ENCODE data around the gene NBR1. TPM values are rescaled to one million over a fixed set of nuclear protein-coding genes. Genes with fewer than 3 reads are reported as not detected.
"Not testable (repeated sequence)": the region's sequence is repeated elsewhere in the genome, so short reads cannot be mapped to it uniquely, and the experiment has no call there.

Gene NBR1
- total and polyA plus RNA-seq, 4 donors, result 18.2 to 74.6 (median 44.7) TPM

- H3K9ac ChIP-seq (ENCODE audit: low read depth in 1 of 2, low read length in 2 of 2); H3K4me3 ChIP-seq (ENCODE audit: low read depth in 1 of 3, low read length in 3 of 3); H3K4me1 ChIP-seq (ENCODE audit: control insufficient read depth in 4 of 4, insufficient read depth in 4 of 4, low read length in 3 of 4); H3K9me3 ChIP-seq (ENCODE audit: control insufficient read depth in 4 of 4, low read length in 3 of 4); H3K36me3 ChIP-seq (ENCODE audit: control insufficient read depth in 4 of 4, insufficient read depth in 3 of 4, low read depth in 1 of 4, low read length in 3 of 4); H3K27me3 ChIP-seq (ENCODE audit: control insufficient read depth in 4 of 4, insufficient read depth in 4 of 4, low read length in 3 of 4): not testable (repeated sequence)
- WGBS, result 69% methylated on average over 16 of the region's 24 CpGs
- H3K27ac ChIP-seq (ENCODE audit: low read depth in 1 of 2, low read length in 2 of 2), result peak overlapping the region in 1 of 2 donors; percentile 54
- peak; percentile 31 for DNase-seq (ENCODE audit: low spot score)
These were observed 61.1 kb downstream of the NBR1 start for GRCh38 chr17:43232021-43232699.

- H3K4me3 ChIP-seq (ENCODE audit: low read depth in 1 of 3, low read length in 3 of 3); H3K36me3 ChIP-seq (ENCODE audit: control insufficient read depth in 4 of 4, insufficient read depth in 3 of 4, low read depth in 1 of 4, low read length in 3 of 4); H3K4me1 ChIP-seq (ENCODE audit: control insufficient read depth in 4 of 4, insufficient read depth in 4 of 4, low read length in 3 of 4); H3K27ac ChIP-seq (ENCODE audit: low read depth in 1 of 2, low read length in 2 of 2); H3K9ac ChIP-seq (ENCODE audit: low read depth in 1 of 2, low read length in 2 of 2); H3K9me3 ChIP-seq (ENCODE audit: control insufficient read depth in 4 of 4, low read length in 3 of 4); H3K27me3 ChIP-seq (ENCODE audit: control insufficient read depth in 4 of 4, insufficient read depth in 4 of 4, low read length in 3 of 4); DNase-seq (ENCODE audit: low spot score): not testable (repeated sequence)
- WGBS, result 0% methylated on average over 1 of the region's 15 CpGs
These were observed 62.2 kb downstream of the NBR1 start for GRCh38 chr17:43233263-43233662.

GRCh38 chr17:43233877-43234276 lies 62.9 kb downstream of the NBR1 start, which contains the start of gene RNU2-1:
RNU2-1 (minus strand) TSS chr17:43233977.
- no CpG with 5 or more reads among the region's 31 CpGs for WGBS
- not testable (repeated sequence) for H3K36me3 ChIP-seq (ENCODE audit: control insufficient read depth in 4 of 4, insufficient read depth in 3 of 4, low read depth in 1 of 4, low read length in 3 of 4); H3K9ac ChIP-seq (ENCODE audit: low read depth in 1 of 2, low read length in 2 of 2); DNase-seq (ENCODE audit: low spot score); H3K27ac ChIP-seq (ENCODE audit: low read depth in 1 of 2, low read length in 2 of 2); H3K4me1 ChIP-seq (ENCODE audit: control insufficient read depth in 4 of 4, insufficient read depth in 4 of 4, low read length in 3 of 4); H3K27me3 ChIP-seq (ENCODE audit: control insufficient read depth in 4 of 4, insufficient read depth in 4 of 4, low read length in 3 of 4); H3K9me3 ChIP-seq (ENCODE audit: control insufficient read depth in 4 of 4, low read length in 3 of 4); H3K4me3 ChIP-seq (ENCODE audit: low read depth in 1 of 3, low read length in 3 of 3)

GRCh38 chr17:43239597-43239996 lies 68.6 kb downstream of the NBR1 start:
- H3K4me3 ChIP-seq (ENCODE audit: low read depth in 1 of 3, low read length in 3 of 3); H3K27ac ChIP-seq (ENCODE audit: low read depth in 1 of 2, low read length in 2 of 2); H3K27me3 ChIP-seq (ENCODE audit: control insufficient read depth in 4 of 4, insufficient read depth in 4 of 4, low read length in 3 of 4); DNase-seq (ENCODE audit: low spot score); H3K36me3 ChIP-seq (ENCODE audit: control insufficient read depth in 4 of 4, insufficient read depth in 3 of 4, low read depth in 1 of 4, low read length in 3 of 4); H3K9me3 ChIP-seq (ENCODE audit: control insufficient read depth in 4 of 4, low read length in 3 of 4); H3K4me1 ChIP-seq (ENCODE audit: control insufficient read depth in 4 of 4, insufficient read depth in 4 of 4, low read length in 3 of 4); H3K9ac ChIP-seq (ENCODE audit: low read depth in 1 of 2, low read length in 2 of 2): not testable (repeated sequence)
- no CpG with 5 or more reads among the region's 26 CpGs for WGBS

GRCh38 chr17:43240596-43241352 lies 69.8 kb downstream of the NBR1 start:
- WGBS, result no CpG with 5 or more reads among the region's 34 CpGs
- H3K9ac ChIP-seq (ENCODE audit: low read depth in 1 of 2, low read length in 2 of 2); H3K27ac ChIP-seq (ENCODE audit: low read depth in 1 of 2, low read length in 2 of 2): not testable (repeated sequence)

GRCh38 chr17:43246456-43246855 lies 75.4 kb downstream of the NBR1 start:
- H3K4me1 ChIP-seq (ENCODE audit: control insufficient read depth in 4 of 4, insufficient read depth in 4 of 4, low read length in 3 of 4); H3K36me3 ChIP-seq (ENCODE audit: control insufficient read depth in 4 of 4, insufficient read depth in 3 of 4, low read depth in 1 of 4, low read length in 3 of 4); H3K9me3 ChIP-seq (ENCODE audit: control insufficient read depth in 4 of 4, low read length in 3 of 4); H3K27ac ChIP-seq (ENCODE audit: low read depth in 1 of 2, low read length in 2 of 2); DNase-seq (ENCODE audit: low spot score); H3K9ac ChIP-seq (ENCODE audit: low read depth in 1 of 2, low read length in 2 of 2); H3K27me3 ChIP-seq (ENCODE audit: control insufficient read depth in 4 of 4, insufficient read depth in 4 of 4, low read length in 3 of 4); H3K4me3 ChIP-seq (ENCODE audit: low read depth in 1 of 3, low read length in 3 of 3): not testable (repeated sequence)
- 5% methylated on average over 12 of the region's 23 CpGs for WGBS

More at GRCh38 chr17:43240596-43241352, 69.8 kb downstream of the NBR1 start:
- H3K36me3 ChIP-seq (ENCODE audit: control insufficient read depth in 4 of 4, insufficient read depth in 3 of 4, low read depth in 1 of 4, low read length in 3 of 4); H3K9me3 ChIP-seq (ENCODE audit: control insufficient read depth in 4 of 4, low read length in 3 of 4); H3K4me3 ChIP-seq (ENCODE audit: low read depth in 1 of 3, low read length in 3 of 3); DNase-seq (ENCODE audit: low spot score); H3K27me3 ChIP-seq (ENCODE audit: control insufficient read depth in 4 of 4, insufficient read depth in 4 of 4, low read length in 3 of 4); H3K4me1 ChIP-seq (ENCODE audit: control insufficient read depth in 4 of 4, insufficient read depth in 4 of 4, low read length in 3 of 4): not testable (repeated sequence)

Small RNA genes lying within 50 kb of the gene (small RNA-seq; reads per million reads assigned to genes)
- not detected for gene AC060780.2
- gene AC060780.3, result not detected
- not detected for gene AC135721.1
- not detected for gene RF00004
- gene RNU2-1, result not detected

Other genes with a start within 250 kb of the NBR1 start
- 10 to 100 TPM in 1 of 2 donors, 1 to 10 TPM in 1; 8.2 to 17.8 TPM for gene AARSD1, start 206.8 kb upstream of the NBR1 start, total RNA-seq
- gene AARSD1, start 206.8 kb upstream of the NBR1 start, polyA plus RNA-seq, result 10 to 100 TPM; 21.3 to 25.2 TPM
- under 1 TPM; 0.08 to 0.19 TPM for gene PTGES3L, start 191.1 kb upstream of the NBR1 start, total RNA-seq
- under 1 TPM in 1 of 2 donors, not detected in 1; 0.13 TPM for gene PTGES3L, start 191.1 kb upstream of the NBR1 start, polyA plus RNA-seq
- 1 to 10 TPM; 5.6 to 8.1 TPM for gene RUNDC1, start 190.6 kb upstream of the NBR1 start, total RNA-seq
- gene RUNDC1, start 190.6 kb upstream of the NBR1 start, polyA plus RNA-seq, result 1 to 10 TPM; 2.9 to 3.2 TPM
- 100 to 1,000 TPM; 188 to 422 TPM for gene RPL27, start 172.8 kb upstream of the NBR1 start, total RNA-seq
- 100 to 1,000 TPM; 463 to 928 TPM for gene RPL27, start 172.8 kb upstream of the NBR1 start, polyA plus RNA-seq
- 10 to 100 TPM; 11.9 to 20.7 TPM for gene IFI35, start 164.4 kb upstream of the NBR1 start, total RNA-seq
- 10 to 100 TPM; 23.4 to 34.6 TPM for gene IFI35, start 164.4 kb upstream of the NBR1 start, polyA plus RNA-seq
- gene VAT1, start 148.8 kb upstream of the NBR1 start, total RNA-seq, result 10 to 100 TPM; 16.3 to 18.7 TPM
- gene VAT1, start 148.8 kb upstream of the NBR1 start, polyA plus RNA-seq, result 10 to 100 TPM; 32.1 to 38.8 TPM
- 1 to 10 TPM; 1.9 to 2.8 TPM for gene RND2, start 146.0 kb upstream of the NBR1 start, total RNA-seq
- gene RND2, start 146.0 kb upstream of the NBR1 start, polyA plus RNA-seq, result 1 to 10 TPM; 2.1 to 2.4 TPM
- 10 to 100 TPM in 1 of 2 donors, 1 to 10 TPM in 1; 8.9 to 18.6 TPM for gene BRCA1, start 45.9 kb upstream of the NBR1 start, total RNA-seq
- 10 to 100 TPM in 1 of 2 donors, 1 to 10 TPM in 1; 1.5 to 16.8 TPM for gene BRCA1, start 45.9 kb upstream of the NBR1 start, polyA plus RNA-seq
- gene TMEM106A, start 40.7 kb downstream of the NBR1 start, total RNA-seq, result 1 to 10 TPM; 2.9 to 3.8 TPM
- 1 to 10 TPM; 1.3 to 2.3 TPM for gene TMEM106A, start 40.7 kb downstream of the NBR1 start, polyA plus RNA-seq
- not detected for gene CCDC200, start 57.4 kb downstream of the NBR1 start, total RNA-seq
- 1 to 10 TPM in 1 of 2 donors, not detected in 1; 1.3 TPM for gene CCDC200, start 57.4 kb downstream of the NBR1 start, polyA plus RNA-seq
- gene RNU2-1, start 62.8 kb downstream of the NBR1 start, total RNA-seq, result not detected
- 1 to 10 TPM in 1 of 2 donors, not detected in 1; 3.4 TPM for gene RNU2-1, start 62.8 kb downstream of the NBR1 start, polyA plus RNA-seq
- gene ARL4D, start 227.8 kb downstream of the NBR1 start, total RNA-seq, result 10 to 100 TPM; 13.6 to 15.3 TPM
- gene ARL4D, start 227.8 kb downstream of the NBR1 start, polyA plus RNA-seq, result 10 to 100 TPM; 19.9 to 39.2 TPM

Data from liver (tissue), 10 donors.